Smooth muscle cell (in vitro differentiated cells): ENCODE measurements around the gene FRMD6. TPM values are rescaled to one million over a fixed set of nuclear protein-coding genes. Genes with fewer than 3 reads are reported as not detected.

ENCODE experiments used
- DNase-seq: peaks from one replicate; lab custom pipeline; 2025; ENCODE audit not compliant: unreplicated experiment; lab: John Stamatoyannopoulos, UW
- H2AFZ ChIP-seq: fragments of 200-600 bp; sonication (generic); 2 replicates; pipeline ENCODE4 v1.6.0; 2016; ENCODE audit warnings: antibody characterized with exemption, low read depth, mild to moderate bottlenecking
- H3F3A ChIP-seq: fragments of 200-600 bp; sonication (generic); 2 replicates; pipeline ENCODE4 v1.6.0; 2017; ENCODE audit warnings: antibody characterized with exemption, low read depth
- H3K27ac ChIP-seq: fragments of 200-600 bp; sonication (generic); 2 replicates; pipeline ENCODE4 v1.5.1; 2016; ENCODE audit warnings: low read depth, mild to moderate bottlenecking
- H3K27me3 ChIP-seq: fragments of 200-600 bp; sonication (generic); 2 replicates; pipeline ENCODE4 v1.6.1; 2016; ENCODE audit warnings: low read depth, mild to moderate bottlenecking
- H3K36me3 ChIP-seq: fragments of 200-600 bp; sonication (generic); 2 replicates; pipeline ENCODE4 v1.5.1; 2016; ENCODE audit warnings: low read depth
- H3K4me1 ChIP-seq: fragments of 200-600 bp; sonication (generic); 2 replicates; pipeline ENCODE4 v1.5.1; 2016; ENCODE audit warnings: low read depth
- H3K4me2 ChIP-seq: fragments of 200-600 bp; sonication (generic); 2 replicates; pipeline ENCODE4 v1.6.0; 2016; ENCODE audit warnings: mild to moderate bottlenecking
- H3K4me3 ChIP-seq: fragments of 200-600 bp; sonication (generic); 2 replicates; pipeline ENCODE4 v1.5.1; 2016; ENCODE audit warnings: mild to moderate bottlenecking
- H3K79me2 ChIP-seq: fragments of 200-600 bp; sonication (generic); 2 replicates; pipeline ENCODE4 v1.6.0; 2016; ENCODE audit warnings: low read depth, mild to moderate bottlenecking
- H3K9ac ChIP-seq: fragments of 200-600 bp; sonication (generic); 2 replicates; pipeline ENCODE4 v1.6.0; 2016; ENCODE audit warnings: low read depth
- H3K9me3 ChIP-seq: fragments of 200-600 bp; sonication (generic); replicated peaks from 2 replicates; pipeline ENCODE4 v1.5.1; 2016; ENCODE audit warnings: low read depth
- H4K20me1 ChIP-seq: fragments of 200-600 bp; sonication (generic); 2 replicates; pipeline ENCODE4 v1.6.0; 2016; ENCODE audit warnings: low read depth
- WGBS: methylation state at CpG from one replicate; pipeline ENCODE4 v1.1.7; 2016; ENCODE audit warnings: low lambda C conversion rate; 5-methylcytosine and 5-hydroxymethylcytosine counted together
- polyA plus RNA-seq: library from polyadenylated mRNA; unstranded; fragments of >200 nt; fragmentation: Nextera tagmentation; extraction: Ambion mirVana; gene quantifications from 2 replicates; pipeline ENCODE4 v1.2.1, GENCODE V29; 2016
- total RNA-seq: library from RNA; depleted of rRNA; stranded (reverse); fragments of >200 nt; gene quantifications from 2 replicates; pipeline ENCODE4 v1.2.3, GENCODE V29; 2014
- TF ChIP-seq, protein P1 (sequence below): fragments of 200-600 bp; sonication (generic); IDR thresholded peaks from 2 replicates; pipeline ENCODE4 v1.5.1; 2017; ENCODE audit warnings: borderline replicate concordance, mild to moderate bottlenecking, antibody characterized with exemption; ENCODE audit not compliant: insufficient read depth, poor library complexity, severe bottlenecking

Gene FRMD6
- total and polyA plus RNA-seq, 2 experiments from 2014 or later, result 254 to 564 TPM

DNA sequence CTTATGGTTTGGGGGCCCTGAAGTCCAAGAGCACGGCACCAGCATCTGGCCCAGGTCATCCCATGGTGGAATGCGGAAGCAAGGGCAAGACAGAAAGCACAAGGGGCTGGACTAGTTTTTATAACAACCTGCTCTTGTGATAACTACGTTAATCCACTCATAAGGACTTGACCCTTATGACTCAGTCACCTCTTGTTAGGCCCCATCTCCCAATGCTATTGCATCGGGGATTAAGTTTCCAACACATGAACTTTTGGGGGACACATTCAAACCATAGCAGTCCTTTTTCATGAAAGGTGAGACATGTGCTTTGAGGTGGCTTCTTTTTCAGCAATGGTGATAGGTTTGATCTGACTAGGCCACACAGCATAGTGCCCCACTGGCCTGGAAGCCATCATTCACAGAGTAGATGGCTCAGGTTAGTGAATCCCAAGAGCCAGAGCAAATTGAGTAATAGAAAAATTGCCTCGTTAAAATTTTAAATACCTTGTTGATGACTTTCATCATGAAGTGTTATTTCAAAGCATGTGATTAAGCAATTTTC is 12.1 kb downstream of the FRMD6 start:
- TF ChIP-seq, protein P1, sequence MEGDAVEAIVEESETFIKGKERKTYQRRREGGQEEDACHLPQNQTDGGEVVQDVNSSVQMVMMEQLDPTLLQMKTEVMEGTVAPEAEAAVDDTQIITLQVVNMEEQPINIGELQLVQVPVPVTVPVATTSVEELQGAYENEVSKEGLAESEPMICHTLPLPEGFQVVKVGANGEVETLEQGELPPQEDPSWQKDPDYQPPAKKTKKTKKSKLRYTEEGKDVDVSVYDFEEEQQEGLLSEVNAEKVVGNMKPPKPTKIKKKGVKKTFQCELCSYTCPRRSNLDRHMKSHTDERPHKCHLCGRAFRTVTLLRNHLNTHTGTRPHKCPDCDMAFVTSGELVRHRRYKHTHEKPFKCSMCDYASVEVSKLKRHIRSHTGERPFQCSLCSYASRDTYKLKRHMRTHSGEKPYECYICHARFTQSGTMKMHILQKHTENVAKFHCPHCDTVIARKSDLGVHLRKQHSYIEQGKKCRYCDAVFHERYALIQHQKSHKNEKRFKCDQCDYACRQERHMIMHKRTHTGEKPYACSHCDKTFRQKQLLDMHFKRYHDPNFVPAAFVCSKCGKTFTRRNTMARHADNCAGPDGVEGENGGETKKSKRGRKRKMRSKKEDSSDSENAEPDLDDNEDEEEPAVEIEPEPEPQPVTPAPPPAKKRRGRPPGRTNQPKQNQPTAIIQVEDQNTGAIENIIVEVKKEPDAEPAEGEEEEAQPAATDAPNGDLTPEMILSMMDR, result no peak
- Histone ChIP-seq H3K79me2 (peaks cover 100% of the 10 kb centered on the region), H3K4me2 (peak overlapping the region; percentile 57), H3K4me3 (no peak overlapping the region), H3K27ac (peak overlapping the region; percentile 58), H3K36me3 (peaks cover under 1% of the 10 kb centered on the region), H3K9ac (no peak overlapping the region), H3K9me3 (no peaks in the 10 kb centered on the region), H2AFZ (no peak overlapping the region), H4K20me1 (peaks cover 100% of the 10 kb centered on the region), H3K27me3 (no peaks in the 10 kb centered on the region), H3K4me1 (peaks cover 24% of the 10 kb centered on the region), H3F3A (peaks cover 50% of the 10 kb centered on the region)
- DNase-seq, result no peak
- 82% methylated on average over 5 of the region's 5 CpGs for WGBS

- TF ChIP-seq, protein P1, result no peak
- H3K36me3 ChIP-seq, result no peaks in the 10 kb centered on the region
- peaks cover 52% of the 10 kb centered on the region for H3F3A ChIP-seq
- no peaks in the 10 kb centered on the region for H3K9me3 ChIP-seq
- 92% methylated on average over 3 of the region's 3 CpGs for WGBS
- peak overlapping the region; percentile 58 for H3K27ac ChIP-seq
- peak overlapping the region; percentile 20 for H3K4me2 ChIP-seq
- no peaks in the 10 kb centered on the region for H3K27me3 ChIP-seq
- no peak overlapping the region for H2AFZ ChIP-seq
- DNase-seq, result no peak
- H4K20me1 ChIP-seq, result peaks cover 100% of the 10 kb centered on the region
- H3K4me3 ChIP-seq, result no peak overlapping the region
- H3K4me1 ChIP-seq, result peaks cover 5% of the 10 kb centered on the region
- no peak overlapping the region for H3K9ac ChIP-seq
- peaks cover 100% of the 10 kb centered on the region for H3K79me2 ChIP-seq
Measured at GRCh38 chr14:51666070-51666469, 14.4 kb downstream of the FRMD6 start.

DNA sequence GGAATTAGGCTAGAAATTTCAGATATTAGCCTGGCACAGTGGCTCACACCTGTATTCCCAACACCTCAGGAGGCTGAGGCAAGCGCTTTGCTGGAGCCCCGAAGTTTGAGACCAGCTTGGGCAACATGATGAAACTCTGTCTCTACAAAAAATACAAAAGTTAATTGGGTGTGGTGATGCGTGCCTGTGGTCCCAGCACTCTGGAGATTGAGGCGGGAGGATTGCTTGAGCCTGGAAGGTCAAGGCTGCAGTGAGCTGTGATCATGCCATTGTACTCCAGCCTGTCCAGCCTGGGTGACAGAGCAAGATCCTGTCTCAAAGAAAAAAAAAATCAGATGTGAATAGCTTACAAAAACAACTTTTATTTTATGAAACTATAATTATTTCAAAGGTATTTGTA is 15.1 kb downstream of the FRMD6 start:
- DNase-seq, result no peak
- no peak overlapping the region for H3K9ac ChIP-seq
- peaks cover 5% of the 10 kb centered on the region for H3K4me1 ChIP-seq
- H3K36me3 ChIP-seq, result no peaks in the 10 kb centered on the region
- peaks cover 100% of the 10 kb centered on the region for H4K20me1 ChIP-seq
- peak overlapping the region; percentile 58 for H3K27ac ChIP-seq
- no peak overlapping the region for H2AFZ ChIP-seq
- 76% methylated on average over 4 of the region's 4 CpGs for WGBS
- no peak overlapping the region for H3K4me3 ChIP-seq
- peaks cover 100% of the 10 kb centered on the region for H3K79me2 ChIP-seq
- TF ChIP-seq, protein P1, result no peak
- no peaks in the 10 kb centered on the region for H3K9me3 ChIP-seq
- H3K4me2 ChIP-seq, result peak overlapping the region; percentile 20
- H3K27me3 ChIP-seq, result no peaks in the 10 kb centered on the region
- H3F3A ChIP-seq, result peaks cover 54% of the 10 kb centered on the region

- Histone ChIP-seq H2AFZ (no peak overlapping the region), H3K79me2 (peaks cover 100% of the 10 kb centered on the region), H3K4me1 (peaks cover 14% of the 10 kb centered on the region), H3K9me3 (no peaks in the 10 kb centered on the region), H3K4me2 (no peak overlapping the region), H3K36me3 (peaks cover 6% of the 10 kb centered on the region), H3K27ac (peak overlapping the region; percentile 58), H4K20me1 (peaks cover 100% of the 10 kb centered on the region), H3K9ac (no peak overlapping the region), H3K27me3 (no peaks in the 10 kb centered on the region), H3F3A (peaks cover 48% of the 10 kb centered on the region), H3K4me3 (no peak overlapping the region)
- no peak for DNase-seq
- WGBS, result 94% methylated on average over 2 of the region's 2 CpGs
- TF ChIP-seq, protein P1, result no peak
Measured at GRCh38 chr14:51668870-51669269, 17.2 kb downstream of the FRMD6 start.
